Measurements from ENCODE around the gene DNAAF5.

The DNAAF5 gene

DNA sequence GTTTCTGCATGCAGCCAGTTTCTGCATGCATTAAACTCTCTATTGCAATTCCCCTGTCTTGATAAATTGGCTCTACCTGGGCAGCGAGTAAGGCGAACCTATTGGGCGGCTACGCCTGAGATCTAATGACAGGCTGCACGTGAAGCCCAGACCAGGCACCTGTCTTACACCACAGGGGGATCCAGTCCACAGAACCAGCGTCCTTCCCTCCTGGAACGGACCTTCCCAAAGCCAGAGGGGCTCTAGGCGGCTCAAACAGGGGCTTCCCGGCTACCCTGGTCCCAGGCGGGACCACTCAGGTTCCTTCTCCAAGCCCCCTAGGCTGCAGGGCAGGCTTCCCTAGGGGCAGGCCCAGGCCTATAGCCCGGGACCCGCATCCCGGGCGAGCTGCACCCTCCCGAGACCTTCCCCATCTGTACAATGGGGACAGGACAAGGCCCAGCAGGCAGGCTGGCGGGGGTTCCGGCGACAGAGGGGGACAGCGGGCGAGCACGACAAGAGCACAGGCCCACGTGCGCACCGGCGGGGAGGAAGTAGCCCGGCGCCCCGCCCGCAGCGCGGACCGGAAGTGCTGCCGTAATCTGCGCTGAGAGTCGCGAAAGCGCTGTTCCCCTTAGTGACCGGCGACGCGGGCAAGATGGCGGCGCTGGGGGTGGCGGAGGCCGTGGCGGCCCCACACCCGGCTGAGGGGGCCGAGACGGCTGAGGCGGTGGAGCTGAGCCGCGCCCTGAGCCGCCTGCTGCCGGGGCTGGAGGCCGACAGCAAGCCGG, at the start of gene DNAAF5:
TSS of gene DNAAF5 (plus strand) at position 616 of the 770 bp plus-strand sequence. CDS start at position 638, 22 bp downstream.
- peak; percentile 32 for DNase-seq

DNA sequence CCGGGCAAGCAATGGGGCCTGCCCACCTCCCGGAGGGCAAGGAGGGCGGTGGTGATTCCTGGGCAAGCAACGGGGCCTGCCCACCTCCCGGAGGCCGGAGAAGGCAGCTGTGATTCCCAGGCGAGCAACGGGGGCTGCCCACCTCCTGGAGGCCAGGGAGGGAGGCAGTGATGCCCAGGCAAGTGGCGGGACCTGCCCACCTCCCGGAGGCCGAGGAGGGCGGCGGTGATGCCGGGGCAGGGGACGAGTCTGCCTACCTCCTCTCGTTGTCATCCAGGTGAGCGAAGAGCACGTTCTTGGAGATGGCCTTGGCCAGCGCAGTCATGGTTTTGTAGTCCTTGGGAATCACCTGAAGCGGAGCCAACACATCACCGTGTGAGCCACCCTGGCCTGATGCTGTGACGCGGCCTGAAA, 49.5 kb upstream of the DNAAF5 start:
- no peak for DNase-seq

DNA sequence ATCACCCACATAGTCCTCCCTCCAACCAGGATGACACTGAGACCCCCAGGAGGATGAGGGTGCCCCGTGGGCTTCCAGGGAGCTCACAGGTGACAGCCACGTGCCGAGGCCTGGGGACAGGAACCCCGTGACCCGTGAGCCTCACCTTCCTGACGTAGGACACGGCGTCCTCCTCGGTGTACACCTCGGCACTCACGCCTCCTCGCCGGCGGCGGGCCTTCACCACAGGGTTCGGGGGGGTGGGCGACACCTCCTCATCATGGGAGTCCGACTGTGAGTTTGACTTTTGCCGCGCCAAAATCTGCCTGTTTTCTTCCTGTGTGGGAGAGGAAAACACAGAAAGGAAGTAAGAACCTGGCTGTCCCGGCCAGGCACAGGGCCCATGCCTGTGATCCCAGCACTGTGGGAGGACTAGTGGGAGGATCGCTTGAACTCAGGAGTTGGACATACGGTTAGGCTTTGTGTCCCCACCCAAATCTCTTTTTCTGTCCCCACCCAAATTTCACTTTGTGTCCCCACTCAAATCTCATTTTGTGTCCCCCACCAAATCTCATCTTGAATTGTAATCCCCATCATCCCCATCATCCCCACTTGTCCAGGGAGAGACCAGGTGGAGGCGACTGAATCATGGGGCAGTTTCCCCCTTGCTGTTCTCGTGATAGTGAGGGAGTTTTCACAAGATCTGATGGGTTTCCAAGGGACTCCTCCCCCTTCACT, 45.9 kb upstream of the DNAAF5 start:
- DNase-seq, result no peak

DNA sequence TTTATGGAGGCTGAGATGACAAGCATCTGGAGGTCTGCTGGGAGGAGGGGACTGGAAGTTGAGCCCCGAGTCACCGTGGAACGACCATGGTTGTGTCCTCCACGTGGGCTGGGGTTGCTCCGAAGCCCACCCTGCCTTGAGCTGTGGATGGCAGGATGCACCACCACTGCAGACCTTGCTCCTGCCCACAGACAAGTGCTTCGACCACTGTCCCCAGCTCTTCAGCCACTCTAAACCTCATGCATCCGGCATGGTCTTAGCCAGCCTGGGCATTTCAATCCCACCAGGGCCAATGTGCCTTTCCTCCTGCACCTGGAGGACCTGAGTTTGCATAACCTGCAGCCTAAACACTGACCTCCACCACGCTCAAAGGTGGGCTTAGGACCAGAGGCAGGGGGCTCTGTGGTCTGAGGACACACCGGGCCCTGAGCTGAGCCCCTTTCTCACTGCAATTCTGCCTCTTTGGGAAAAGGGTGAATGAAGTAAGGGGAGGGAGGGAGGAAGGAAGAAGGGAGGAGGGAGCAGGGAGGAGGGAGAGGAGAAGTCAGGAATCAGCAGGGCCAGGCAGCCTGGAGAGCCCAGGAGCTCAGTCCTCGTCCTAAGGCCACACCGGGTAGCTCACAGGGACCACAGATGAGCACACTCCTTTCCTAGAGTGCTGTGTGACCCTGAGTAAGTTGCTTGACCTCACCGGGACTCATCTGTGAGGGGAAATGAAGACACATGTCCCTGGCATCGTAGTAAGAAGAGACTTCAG, 44.8 kb upstream of the DNAAF5 start:
- DNase-seq, result no peak

DNA sequence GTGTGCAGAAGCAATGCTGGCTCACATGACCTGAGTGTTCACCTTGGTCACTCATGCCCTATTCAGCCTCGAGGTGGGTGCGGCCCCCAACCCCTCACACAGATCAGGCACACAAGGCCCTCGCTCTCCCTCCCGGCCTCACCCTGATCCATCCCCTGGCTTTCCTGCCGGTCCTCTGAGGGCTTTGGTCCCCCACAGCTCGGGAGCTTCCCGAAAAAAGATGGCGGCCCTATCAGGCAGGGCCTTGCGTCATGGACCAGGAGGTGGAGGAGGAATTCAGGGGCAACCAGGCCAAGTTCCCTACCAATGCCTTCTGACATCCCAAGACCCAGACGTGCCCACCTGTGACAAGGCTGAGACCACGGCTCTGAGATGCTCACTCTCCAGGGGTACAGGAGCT, 43.7 kb upstream of the DNAAF5 start:
- no peak for DNase-seq

DNA sequence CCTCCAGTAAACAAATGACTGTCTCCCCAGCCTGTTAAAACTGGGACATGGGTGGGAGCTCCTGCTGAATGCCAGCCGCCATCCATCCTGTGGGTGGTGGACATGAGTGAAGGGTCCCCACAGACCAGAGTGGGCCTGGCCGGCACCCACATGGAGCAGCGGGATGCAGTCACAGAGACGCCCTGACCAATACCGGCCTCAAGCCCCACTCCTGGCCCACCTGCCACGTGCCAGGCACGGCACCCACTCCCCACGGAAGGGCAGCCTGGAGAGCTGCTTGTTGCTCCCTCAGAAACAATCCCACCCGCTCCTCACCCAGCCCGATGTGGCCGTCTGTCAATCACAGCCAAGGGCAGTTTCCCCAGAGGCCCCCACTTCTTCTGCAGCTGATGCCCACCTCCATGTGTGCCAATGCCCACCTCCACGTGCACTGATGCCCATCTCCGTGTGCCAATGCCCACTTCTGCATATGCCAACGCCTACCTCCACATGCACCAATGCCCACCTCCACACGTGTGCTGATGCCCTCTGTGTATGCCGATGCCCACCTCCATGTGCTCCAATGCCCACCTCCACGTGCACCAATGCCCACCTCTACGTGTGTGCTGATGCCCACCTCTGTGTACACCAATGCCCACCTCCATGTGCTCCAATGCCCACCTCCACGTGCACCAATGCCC, 42.8 kb upstream of the DNAAF5 start:
- DNase-seq, result no peak

DNA sequence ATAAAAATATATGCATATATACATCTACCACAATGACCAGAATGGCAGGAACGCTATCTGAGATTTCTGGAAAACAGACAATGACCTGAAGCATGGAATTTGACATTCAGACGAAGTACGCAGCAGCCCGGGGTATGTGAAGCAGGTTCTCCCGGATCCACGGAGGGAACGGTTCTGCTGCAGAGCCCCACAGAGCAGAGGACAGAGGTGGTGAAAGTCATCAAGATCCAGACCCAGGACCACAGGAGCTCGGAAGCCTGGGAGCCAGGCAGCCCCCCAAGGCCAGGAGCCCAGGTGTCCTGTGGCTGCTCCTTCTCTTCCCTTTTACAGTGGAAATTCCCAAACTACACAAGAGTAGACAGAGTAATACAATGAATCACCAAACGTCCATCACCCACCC, 42.1 kb upstream of the DNAAF5 start:
- no peak for DNase-seq

DNA sequence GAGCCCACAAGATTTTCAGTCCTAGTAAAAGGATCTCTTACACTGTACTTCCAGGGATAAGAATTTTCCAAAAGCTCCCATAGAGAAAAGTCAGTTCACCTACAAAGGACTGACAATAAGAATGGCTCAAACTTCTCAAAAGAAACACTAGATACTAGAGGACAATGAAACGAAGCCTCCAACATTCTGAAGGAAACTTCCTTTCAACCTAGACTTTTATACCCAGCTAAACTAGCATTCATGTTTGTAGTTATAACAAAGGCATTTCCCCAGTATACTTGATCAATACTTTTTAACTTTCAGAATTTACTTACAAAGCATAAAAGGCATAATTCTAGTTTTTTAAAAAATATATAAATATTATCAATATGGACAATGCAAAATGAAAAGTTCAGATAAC, 41.0 kb upstream of the DNAAF5 start:
- no peak for DNase-seq

DNA sequence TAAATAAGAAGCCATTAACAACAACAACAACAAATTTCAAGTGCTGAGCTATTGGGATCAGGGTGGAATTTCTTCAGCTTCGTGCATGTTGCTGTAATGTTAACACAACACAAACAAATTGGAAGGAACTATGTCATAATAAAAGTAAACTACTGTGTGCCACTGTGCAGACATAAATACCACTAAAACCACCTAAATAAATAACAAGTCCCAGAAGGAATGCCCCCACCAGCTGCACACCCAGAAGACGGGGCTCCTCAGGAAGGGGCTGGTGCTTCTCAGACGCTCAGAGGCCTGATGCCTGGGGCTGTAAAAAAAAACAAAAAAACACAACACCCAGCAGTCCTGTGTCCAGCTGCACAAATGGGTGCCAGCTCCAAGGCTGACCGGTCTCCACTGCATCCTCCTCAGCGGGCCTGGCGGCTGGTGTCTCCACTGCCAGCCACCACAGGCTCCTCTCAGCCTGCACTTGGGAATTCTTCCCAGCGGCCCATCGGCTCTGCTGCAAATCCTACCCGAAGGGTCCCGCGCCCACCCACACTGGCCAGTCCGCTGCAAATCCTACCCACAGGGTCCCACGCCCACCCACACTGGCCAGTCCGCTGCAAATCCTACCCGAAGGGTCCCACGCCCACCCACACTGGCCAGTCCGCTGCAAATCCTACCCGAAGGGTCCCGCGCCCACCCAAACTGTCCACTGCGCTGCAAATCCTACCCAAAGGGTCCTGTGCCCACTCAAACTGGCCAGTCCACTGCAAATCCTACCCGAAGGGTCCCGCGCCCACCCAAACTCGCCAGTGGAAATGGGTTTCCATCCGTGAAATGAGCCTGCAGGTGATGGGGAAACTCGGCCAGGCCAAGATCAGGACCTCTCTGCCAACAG, 35.8 kb upstream of the DNAAF5 start:
- no peak for DNase-seq

DNA sequence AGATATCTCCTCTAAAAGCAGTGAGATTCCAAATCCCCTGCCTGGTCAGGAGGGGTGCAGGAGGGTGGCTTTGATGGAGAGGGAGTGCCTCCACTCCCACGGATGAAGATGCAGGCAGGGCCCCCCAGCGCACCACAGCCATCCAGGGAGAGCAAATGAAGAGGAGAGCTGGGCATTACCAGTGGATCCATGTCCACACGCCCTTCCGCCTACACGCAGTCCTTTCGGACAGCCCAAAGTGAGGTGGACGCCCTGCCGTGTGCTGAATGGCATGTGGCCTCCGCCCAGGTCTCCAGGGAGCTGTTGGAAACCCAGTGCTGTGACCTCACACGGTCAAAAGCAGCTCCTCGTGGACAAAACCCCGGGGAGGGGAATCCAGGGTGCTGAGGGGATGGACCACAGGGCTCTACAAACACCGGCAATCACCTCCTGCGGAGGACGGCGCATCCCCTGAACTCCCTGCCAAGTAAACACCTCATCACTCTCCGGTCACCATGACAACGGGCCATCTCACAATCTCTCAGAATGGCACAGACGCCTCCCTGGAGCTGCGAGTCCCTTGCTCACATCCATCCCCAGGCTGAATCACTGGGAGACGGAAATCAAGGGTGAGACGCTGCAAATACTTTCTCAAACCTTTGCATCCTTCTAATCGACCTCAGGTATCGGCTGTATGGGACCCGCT, 35.0 kb upstream of the DNAAF5 start:
- no peak for DNase-seq

DNA sequence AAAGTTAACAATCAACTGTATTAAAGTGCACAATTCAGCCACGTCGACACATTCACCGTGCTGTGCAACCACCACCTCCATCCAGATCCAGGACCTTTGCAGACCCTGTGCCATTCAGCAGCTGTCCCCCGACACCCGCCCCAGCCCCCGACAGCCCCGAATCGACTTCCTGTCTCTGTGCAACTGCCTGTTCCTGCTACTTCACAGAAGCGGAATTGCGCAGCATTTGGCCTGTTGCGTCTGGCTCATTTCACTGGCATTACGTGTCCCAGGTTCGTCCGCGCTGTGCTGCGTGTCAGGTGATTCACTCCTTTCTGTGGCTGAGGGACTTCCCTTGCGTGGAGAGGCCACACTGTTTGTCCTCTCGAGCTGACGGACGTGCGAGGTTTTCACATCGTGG, 33.2 kb upstream of the DNAAF5 start:
- DNase-seq, result no peak

DNA sequence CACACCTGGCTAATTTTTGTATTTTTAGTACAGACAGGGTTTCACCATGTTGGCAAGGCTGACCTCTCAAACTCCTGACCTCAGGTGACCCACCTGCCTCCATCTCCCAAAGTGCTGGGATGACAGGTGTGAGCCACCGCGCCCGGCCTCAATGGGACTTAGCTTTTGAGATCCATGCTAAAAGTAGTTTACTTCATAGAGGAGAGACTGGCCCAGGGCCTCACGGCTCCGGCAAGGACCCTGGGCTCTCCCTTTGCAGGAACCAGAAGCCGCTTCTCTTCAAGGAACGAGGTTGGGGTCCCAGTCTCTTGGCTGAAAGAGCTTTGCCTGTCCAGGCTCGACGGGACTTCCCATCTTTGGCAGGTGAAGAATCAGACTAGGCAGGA, 30.1 kb upstream of the DNAAF5 start:
- no peak for DNase-seq

DNA sequence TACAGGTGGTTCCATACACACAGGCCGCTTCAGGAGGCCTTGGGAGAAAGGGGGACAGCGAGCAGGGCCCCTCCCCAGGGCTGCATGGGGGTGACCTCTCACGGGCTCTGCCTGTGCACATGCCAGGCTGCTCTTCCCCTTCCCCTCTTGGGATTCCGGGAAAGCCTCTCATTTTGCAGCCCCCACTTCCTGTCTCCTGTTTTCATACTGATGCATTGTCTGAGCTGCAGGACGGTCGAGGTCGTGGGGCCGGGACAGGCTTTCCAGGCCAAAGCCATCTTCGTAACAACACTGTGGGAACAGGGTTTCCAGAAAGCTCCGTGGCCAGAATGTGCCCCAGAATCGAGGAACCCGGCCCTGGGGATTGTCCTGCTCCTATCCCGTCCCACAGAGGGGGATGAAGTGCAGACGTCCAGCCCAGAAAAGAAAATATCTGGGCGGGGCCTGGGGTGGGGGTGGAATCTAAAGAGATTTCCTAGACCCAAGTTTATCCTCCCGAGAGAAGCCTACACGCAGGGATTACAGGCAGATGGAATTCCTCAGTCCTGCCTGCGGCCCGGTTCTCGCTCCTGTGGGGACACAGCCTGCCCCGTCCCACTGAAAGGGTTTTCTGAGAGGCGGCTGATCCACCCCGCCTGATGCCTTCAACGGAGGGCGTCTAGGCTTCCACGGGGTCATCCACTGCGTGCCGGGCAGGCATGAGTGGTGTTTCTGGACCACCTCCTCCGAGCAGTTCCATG, 29.5 kb upstream of the DNAAF5 start:
- no peak for DNase-seq

DNA sequence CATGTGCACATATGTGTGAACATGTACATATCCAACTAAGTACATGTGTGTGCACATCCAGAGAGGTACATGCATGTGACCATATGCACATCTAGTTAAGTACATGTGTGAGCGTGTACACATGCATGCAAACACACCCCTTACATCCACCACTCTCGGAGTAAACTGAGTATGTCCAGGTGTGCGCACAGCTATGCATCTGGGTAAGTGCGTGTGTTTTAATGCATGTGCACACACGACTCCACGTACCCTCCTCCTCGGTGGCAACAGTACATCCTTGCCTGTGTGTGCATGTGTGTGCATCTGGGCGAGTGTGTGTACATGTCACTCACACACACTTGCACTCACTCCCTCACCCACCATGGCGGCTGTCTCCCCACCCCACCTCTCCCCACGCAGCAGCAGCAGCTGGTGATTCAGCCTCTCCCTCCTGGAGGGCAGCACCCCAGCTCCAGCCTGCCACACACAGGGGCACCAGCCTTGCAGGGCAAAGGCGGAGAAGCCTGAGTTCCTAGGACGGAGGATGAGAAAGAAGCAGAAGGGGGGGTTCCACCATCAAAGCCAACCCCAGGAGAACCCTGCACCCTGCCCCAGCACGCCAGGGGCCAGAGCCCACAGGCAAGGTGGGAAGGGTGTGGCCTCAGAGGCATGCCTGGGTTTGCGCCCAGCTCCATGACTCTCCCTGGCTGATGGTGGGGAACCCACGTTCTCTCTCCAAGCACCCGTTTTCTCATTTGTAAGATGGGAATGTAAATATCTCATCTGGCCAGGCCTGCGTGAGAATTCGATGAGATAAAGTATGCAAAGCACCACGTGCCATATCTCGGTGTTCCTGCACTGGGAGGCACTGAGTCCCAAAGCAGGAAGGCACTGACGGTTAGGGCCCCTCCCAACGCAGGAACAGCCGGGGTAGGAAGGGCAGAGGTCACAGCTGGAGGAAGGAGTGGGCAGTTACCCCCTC, 27.7 kb upstream of the DNAAF5 start:
- peak; percentile 3 for DNase-seq

DNA sequence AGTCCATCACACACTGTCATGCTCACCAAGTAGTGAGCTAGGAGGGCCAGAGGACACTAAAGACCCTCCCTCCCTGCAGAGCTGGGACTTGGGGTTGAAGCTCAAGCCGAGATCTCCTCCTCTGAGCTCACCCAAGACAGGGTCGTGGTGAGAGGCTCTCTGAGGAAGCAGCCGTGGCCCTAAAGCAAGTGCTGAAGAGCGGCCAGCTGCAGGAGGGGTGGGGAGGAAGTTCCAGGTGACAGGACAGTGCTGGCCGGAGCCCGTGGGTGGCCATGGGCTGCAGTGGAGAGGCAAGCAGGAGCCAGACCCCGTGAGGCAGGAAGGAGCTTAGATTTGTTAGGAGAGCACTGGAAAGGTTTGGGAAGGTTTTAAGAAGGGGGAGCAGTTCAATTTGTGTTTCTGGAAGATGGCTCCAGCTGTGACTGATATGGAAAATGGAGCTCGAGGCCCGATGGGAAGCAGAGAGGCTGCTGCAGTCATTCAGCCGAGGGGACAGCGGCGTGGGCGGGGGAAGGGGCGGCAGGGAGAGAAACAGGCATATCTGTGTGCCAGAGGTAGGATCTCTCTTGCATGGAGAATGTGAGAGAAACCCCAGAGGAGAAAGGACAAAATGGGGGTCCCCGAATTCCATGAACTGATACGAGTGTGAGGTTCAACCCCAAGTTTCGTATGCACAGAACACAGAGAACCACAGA, 26.9 kb upstream of the DNAAF5 start:
- DNase-seq, result no peak

DNA sequence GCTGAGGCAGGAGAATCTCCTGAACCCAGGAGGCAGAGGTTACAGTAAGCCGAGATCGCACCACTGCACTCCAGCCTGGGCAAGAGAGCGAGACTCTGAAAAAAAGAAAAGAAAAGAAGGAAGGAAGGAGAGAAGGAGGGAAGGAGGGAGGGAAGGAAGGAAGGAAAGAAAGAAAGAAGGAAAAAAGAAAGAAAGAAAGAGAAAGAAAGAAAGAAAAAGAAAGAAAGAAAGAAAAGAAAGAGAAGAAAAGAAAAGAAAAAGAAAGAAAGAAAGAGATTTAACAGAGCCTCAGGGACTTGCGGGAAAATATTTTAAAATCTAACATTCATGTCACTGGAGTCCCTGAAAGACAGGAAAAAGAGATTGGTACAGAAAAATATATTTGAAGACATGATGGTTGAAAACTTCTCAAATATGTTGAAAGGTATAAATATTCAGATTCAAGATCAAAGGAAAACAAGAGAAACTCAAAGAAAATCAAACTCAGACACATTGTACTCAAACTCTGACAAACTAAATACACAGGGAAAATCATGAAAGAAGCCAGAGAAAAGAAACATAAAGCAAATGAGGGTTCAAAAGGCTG, 25.3 kb upstream of the DNAAF5 start:
- no peak for DNase-seq

DNA sequence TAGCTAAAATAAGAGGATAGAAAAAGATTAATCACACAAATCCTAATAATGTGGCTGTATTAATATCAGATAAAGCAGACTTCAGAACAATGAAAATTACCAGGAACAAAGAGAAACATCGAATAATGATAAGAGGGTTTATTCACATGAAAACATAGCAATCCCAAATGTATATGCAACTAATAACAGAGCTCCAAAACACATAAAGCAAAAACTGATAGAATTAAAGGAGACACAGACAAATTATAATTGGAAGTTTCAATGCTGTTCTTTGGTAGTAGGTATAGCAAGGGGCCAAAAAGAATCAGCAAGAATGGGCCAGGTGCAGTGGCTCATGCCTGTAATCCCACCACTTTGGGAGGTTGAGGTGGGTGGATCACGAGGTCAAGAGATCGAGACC, 23.4 kb upstream of the DNAAF5 start:
- no peak for DNase-seq

DNA sequence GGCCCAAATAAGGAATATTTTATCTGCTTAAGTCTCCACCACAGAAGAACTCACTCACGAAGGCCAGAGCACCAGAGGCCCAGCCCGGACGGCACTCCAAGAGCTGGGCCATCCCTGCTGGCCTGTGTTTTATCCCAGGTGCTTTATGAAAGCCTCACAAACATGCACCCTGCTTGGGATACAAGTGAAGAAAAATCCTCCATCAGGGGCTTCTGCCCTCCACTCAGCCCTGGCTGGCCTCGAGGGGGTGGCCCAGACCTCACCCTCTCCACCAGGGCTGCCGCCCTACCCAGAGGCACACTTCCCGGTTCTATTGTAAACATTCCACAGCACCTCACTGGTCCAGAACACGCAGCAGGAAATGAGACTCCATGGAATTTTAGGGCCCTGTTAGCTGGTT, 19.8 kb upstream of the DNAAF5 start:
- no peak for DNase-seq

Measured in NCI-H526 treated with DMSO at 0.1 percent for 48 hours (cell line).